ENCODE data around the gene HJV. TPM values are rescaled to one million over a fixed set of nuclear protein-coding genes. Genes with fewer than 3 reads are reported as not detected.
A peak's percentile ranks its signal among the peaks of the same experiment; 100 is the strongest.

The HJV gene
- total and polyA plus RNA-seq, 2 of the 13 experiments (the other 11 are each of a cell fraction or from before 2014, with no cell fraction given), result 0.18 TPM; not detected in 1

- peaks cover 36% of the 10 kb centered on the region for H4K20me1 ChIP-seq (ENCODE audit: insufficient read depth, low read length)
- peak overlapping the region; percentile 93; the same call in 1 of the 2 replicates for H3K9ac ChIP-seq (ENCODE audit: insufficient read depth, low read depth, low read length)
- WGBS (ENCODE audit: low lambda C conversion rate), result 55% methylated on average over 3 of the region's 3 CpGs
- peak; percentile 14; the same call in 1 of the 2 replicates for TF ChIP-seq SNAPC2 (CRISPR knock-in tag; IDR thresholded peaks at IDR 0.05)
- TF ChIP-seq PAXIP1 (CRISPR knock-in tag; conservative IDR thresholded peaks at IDR 0.05), result no peak
- no peak for TF ChIP-seq ZSCAN21 (CRISPR knock-in tag; IDR thresholded peaks at IDR 0.05; ENCODE audit: borderline replicate concordance)
- TF ChIP-seq TFAP4 (IDR thresholded peaks at IDR 0.05; ENCODE audit: borderline replicate concordance, low read depth), result 0 out of 2 replicates have a peak, but pooled peaks have one; percentile 10
- H3K4me3 ChIP-seq (replicated peaks in 1 of 3; ENCODE audit: insufficient read depth in 1 of 3, low read depth in 2 of 3, low read length in 3 of 3), result peak overlapping the region in 2 of 3 experiments; percentile 53 to 91; a peak in 2 of 6 replicates
- peaks cover 33% of the 10 kb centered on the region for H3K79me2 ChIP-seq (ENCODE audit: insufficient read depth, low read length)
- no peaks in the 10 kb centered on the region for H3K9me3 ChIP-seq (ENCODE audit: low read length)
- H3K27me3 ChIP-seq (ENCODE audit: control insufficient read depth in 1 of 2, insufficient read depth in 2 of 2, low read length in 2 of 2), result no peaks in the 10 kb centered on the region; a peak in 1 of 5 replicates
- peak overlapping the region; percentile 94 for H3K27ac ChIP-seq (ENCODE audit: extremely low read length, insufficient read depth, low read length)
- DNase-seq (ENCODE audit: low spot score), result no peak
- POLR2A ChIA-PET, result interaction anchor here (0.6 to 2.9 kb wide), 5 partner anchors 8 to 70 kb away, joined by 3 to 10 read pairs (median 4); partner anchors contain the start of genes ANKRD34A, POLR3GL and RBM8A
- CTCF ChIA-PET (ENCODE audit: low intra/inter-chr PET ratio, low total read pairs), result no interaction called here
- in situ Hi-C loops (cut with HindIII; ENCODE audit: extremely low pct_ligation_motif_present, low pct_unique_long_range_greater_than_20kb) (no loop called here), intact Hi-C loops (cut with micrococcal nuclease; ENCODE audit: unreplicated experiment) (loop anchor here (2.0 kb wide), 1 partner anchor 13 kb away; no protein-coding TSS in a partner anchor)
- no peak overlapping the region for H2AFZ ChIP-seq (ENCODE audit: low read length)
- no peak for FAIRE-seq
- peaks cover 56% of the 10 kb centered on the region for H3K4me1 ChIP-seq (ENCODE audit: insufficient read depth, low read length)
- peak overlapping the region; percentile 83 for H3K4me2 ChIP-seq (ENCODE audit: low read depth, low read length)
- H3K36me3 ChIP-seq (replicated peaks in 1 of 2; ENCODE audit: control insufficient read depth in 1 of 2, insufficient read depth in 2 of 2, low read length in 2 of 2), result peaks cover 2 to 22% of the 10 kb centered on the region in 2 experiments; a peak in 3 of 5 replicates
- no peak for ATAC-seq
- BruUV-seq (replicated peaks), result no TSS peak
These were observed 23.9 kb downstream of the HJV start for GRCh38 chr1:145997718-145998023.
